Activated CD4-positive, alpha-beta memory T cell treated with anti-CD3 and anti-CD28 coated beads, Interleukin-2, amount 10 ng/mL, durations not matched to agents 7 days and 5 days (primary cell): ENCODE data around the gene ASF1A. TPM values are rescaled to one million over a fixed set of nuclear protein-coding genes. Genes with fewer than 3 reads are reported as not detected.

Experiments used
- CTCF ChIA-PET: fragments of 350-600 bp; sonication (Branson Sonifier 250); formaldehyde crosslinking; loops from one replicate; lab custom pipeline; 2021; ENCODE audit warnings: antibody characterized with exemption, inconsistent platforms; lab: Charles Lee
- POLR2A ChIA-PET: fragments of 350-600 bp; sonication (Branson Sonifier 250); formaldehyde crosslinking; loops from one replicate; lab custom pipeline; 2021; ENCODE audit warnings: antibody characterized with exemption; lab: Charles Lee
- DNase-seq: peaks from one replicate; pipeline ENCODE4 v3.0.0-alpha.2; 2020
- H3K27ac Mint-ChIP-seq: one replicate; pipeline ENCODE4 v1.8.0; 2021; ENCODE audit warnings: mild to moderate bottlenecking, mixed read lengths
- H3K27me3 Mint-ChIP-seq: one replicate; pipeline ENCODE4 v1.8.0; 2021; ENCODE audit warnings: mixed read lengths
- H3K36me3 Mint-ChIP-seq: one replicate; pipeline ENCODE4 v1.8.0; 2021; ENCODE audit warnings: low read depth, mixed read lengths
- H3K4me1 Mint-ChIP-seq: one replicate; pipeline ENCODE4 v1.8.0; 2021; ENCODE audit warnings: mixed read lengths
- H3K4me3 Mint-ChIP-seq: one replicate; pipeline ENCODE4 v1.8.0; 2021; ENCODE audit warnings: mild to moderate bottlenecking, mixed read lengths
- H3K9me3 Mint-ChIP-seq: one replicate; pipeline ENCODE4 v1.8.0; 2021; ENCODE audit warnings: mixed read lengths
- total RNA-seq, 2 experiments: library from RNA; stranded (reverse); gene quantifications; one replicate each; pipeline ENCODE4 v1.2.3, GENCODE V29; 2021

ASF1A gene
- total RNA-seq, 2 experiments from 2014 or later = 55.7 to 59.8 TPM

DNA sequence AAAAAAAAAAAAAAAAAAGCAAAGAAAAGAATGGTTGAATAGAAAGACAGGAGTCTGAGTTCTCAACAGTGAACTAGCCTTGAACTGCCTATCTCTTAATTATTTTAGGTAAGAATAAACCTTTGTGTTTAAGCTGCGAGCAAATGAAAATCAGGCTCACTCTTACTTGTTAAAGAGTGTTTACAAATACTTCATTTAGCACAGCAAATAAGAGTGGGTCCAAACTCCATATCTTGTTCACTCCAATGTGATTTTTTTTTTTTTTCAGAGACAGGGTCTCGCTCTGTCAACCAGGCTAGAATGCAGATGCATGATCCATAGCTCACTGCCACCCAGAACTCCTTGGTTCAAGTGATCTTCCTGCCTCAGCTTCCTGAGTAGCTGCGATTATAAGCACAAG is 29.1 kb downstream of the ASF1A start:
- Mint-ChIP-seq H3K4me1 (no peaks in the 10 kb centered on the region), H3K36me3 (peaks cover 57% of the 10 kb centered on the region), H3K4me3 (no peak overlapping the region), H3K9me3 (no peaks in the 10 kb centered on the region), H3K27ac (no peak overlapping the region), H3K27me3 (no peaks in the 10 kb centered on the region)
- ChIA-PET POLR2A (interaction anchor here (1.9 kb wide), 1 partner anchor 12 kb away, joined by 11 read pairs; the partner anchor contains the start of gene MCM9), CTCF (no interaction called here)
- no peak for DNase-seq

DNA sequence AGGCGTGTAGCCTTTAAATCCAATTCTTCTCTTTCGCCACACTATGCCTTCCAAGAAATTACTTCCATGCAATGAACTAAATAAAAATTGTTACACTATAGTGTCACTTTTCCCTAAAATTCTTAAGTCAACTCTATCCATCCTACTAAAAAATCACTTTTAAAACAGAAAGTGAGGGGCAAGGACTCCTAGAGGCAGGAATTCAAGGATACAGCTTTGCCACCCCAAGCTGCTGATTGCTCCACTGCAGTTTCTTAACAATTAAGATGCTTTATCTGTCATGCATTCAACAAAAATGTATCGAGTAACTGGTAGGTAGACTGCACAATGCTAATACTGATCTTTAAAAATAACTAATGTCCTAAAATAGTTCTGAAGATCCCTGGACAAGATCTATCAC is 36.7 kb downstream of the ASF1A start:
- ChIA-PET CTCF (no interaction called here), POLR2A (no interaction called here)
- no peak for DNase-seq
- Mint-ChIP-seq H3K36me3 (peaks cover 38% of the 10 kb centered on the region), H3K27ac (no peak overlapping the region), H3K9me3 (no peaks in the 10 kb centered on the region), H3K4me3 (no peak overlapping the region), H3K4me1 (peaks cover 24% of the 10 kb centered on the region), H3K27me3 (no peaks in the 10 kb centered on the region)

GRCh38 chr6:118931436-118931835 is 37.5 kb downstream of the ASF1A start:
- no peaks in the 10 kb centered on the region for H3K9me3 Mint-ChIP-seq
- H3K27me3 Mint-ChIP-seq = no peaks in the 10 kb centered on the region
- peaks cover 27% of the 10 kb centered on the region for H3K4me1 Mint-ChIP-seq
- ChIA-PET POLR2A (no interaction called here), CTCF (no interaction called here)
- no peak overlapping the region for H3K4me3 Mint-ChIP-seq
- DNase-seq = no peak
- H3K36me3 Mint-ChIP-seq = peaks cover 35% of the 10 kb centered on the region
- H3K27ac Mint-ChIP-seq = no peak overlapping the region

DNA sequence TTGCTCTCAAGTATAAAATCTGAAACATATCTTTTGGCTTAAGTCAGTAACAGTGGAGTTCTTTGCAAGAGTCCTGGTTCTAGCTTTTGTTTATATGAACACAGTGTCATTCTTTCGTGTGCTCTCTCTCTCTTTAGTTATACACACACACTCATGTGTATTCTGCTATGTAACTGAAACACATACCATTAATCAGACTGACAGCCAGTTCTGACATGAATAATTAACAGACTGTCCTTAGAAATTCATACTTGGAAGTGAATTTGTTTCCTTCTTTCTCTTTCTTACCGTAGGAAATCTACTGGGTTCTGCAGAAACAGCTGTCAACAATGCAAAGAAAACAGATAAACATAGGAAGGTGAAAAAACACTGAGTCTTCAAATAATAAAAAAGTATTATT is 38.5 kb downstream of the ASF1A start:
- ChIA-PET CTCF (no interaction called here), POLR2A (no interaction called here)
- no peaks in the 10 kb centered on the region for H3K27me3 Mint-ChIP-seq
- H3K4me3 Mint-ChIP-seq = no peak overlapping the region
- H3K4me1 Mint-ChIP-seq = peaks cover 28% of the 10 kb centered on the region
- peaks cover 35% of the 10 kb centered on the region for H3K36me3 Mint-ChIP-seq
- DNase-seq = no peak
- peaks cover 3% of the 10 kb centered on the region for H3K9me3 Mint-ChIP-seq
- H3K27ac Mint-ChIP-seq = no peak overlapping the region

DNA sequence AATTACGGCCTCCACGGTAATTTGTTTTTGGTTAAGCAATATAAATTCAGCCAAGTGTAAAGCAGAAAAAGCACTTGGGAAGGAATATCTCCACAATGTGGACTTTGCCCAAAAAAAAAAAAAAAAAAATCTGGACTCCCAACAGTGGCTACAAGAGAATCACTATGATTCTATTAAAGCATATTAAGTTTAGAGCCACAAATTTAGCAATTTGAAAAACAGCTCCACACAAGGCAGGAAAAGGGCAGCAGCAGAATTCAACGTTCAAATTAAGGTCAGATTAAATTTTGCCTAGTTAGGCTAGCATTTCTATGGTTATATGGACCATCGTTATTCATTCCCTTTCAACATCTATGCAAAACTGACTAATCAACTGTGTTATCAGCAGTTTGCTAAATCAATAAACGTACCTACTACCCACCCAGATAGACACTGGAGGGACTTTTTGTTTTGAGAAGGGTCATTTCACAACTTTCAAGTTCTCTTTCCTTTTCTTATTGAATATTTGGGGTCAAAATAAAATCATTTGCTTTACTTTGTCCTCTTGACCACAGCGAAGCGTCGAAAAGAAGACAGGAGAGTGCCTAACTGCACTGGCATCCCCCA is 40.0 kb downstream of the ASF1A start:
- ChIA-PET CTCF (interaction anchor here (1.0 to 1.3 kb wide), 2 partner anchors 37 to 177 kb away, joined by 3 to 4 read pairs; no protein-coding TSS in a partner anchor), POLR2A (interaction anchor here (0.7 to 3.2 kb wide), 11 partner anchors 11 to 283 kb away, joined by 3 to 73 read pairs (median 5); partner anchors contain the start of genes ASF1A, CEP85L and FAM184A)
- Mint-ChIP-seq H3K4me1 (peaks cover 28% of the 10 kb centered on the region), H3K27ac (peak overlapping the region; percentile 85), H3K27me3 (no peaks in the 10 kb centered on the region), H3K36me3 (peaks cover 31% of the 10 kb centered on the region), H3K4me3 (peak overlapping the region; percentile 81), H3K9me3 (peaks cover 6% of the 10 kb centered on the region)
- DNase-seq = no peak

DNA sequence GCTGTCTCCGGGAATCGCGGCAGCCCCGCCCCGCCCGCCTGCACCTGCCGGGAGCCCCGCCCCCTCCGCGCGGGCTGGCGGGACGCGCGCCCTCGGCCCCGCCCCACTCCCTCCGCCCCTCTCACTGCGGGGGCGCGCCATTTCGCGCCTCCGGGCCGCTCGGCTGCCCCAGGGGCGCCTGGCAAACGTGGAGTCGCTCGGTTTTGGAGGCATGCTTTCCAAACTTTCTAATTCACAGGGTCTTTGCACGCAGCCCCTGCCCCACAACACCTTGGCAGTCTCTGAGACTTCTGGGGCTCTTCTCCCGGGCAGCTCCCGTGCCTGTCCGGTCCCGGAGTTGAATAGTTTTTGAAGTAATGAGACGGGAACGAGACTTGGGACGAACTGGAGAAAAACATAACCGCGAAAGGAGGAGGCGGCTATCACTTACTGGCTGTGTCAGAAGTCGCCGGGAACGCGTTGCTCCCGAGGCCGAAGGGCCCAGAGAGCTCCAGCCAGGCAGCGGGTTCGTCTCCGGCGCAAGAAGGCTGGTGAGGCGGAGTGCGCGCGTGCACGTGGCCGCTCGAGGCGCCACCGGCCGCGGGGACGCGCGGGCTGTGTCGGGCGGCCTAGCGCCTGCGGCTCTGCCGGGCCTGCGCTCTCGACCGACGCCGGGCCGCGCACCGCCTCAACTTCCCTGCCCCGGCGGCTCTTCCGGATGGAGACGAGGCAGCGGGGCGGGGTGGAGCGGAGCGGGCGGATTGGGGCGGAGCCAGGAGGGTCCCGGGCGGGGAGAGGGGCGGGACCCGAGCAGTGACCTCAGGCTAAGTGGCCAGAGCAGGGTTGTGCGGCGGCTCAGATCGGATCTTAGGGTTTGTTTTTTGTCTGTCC is 40.7 kb downstream of the ASF1A start, which contains the start of gene MCM9:
Gene MCM9 (minus strand): TSS at position 699 of the 870 bp plus-strand sequence. CDS start 3,436 bp downstream, outside the sequence.
- Mint-ChIP-seq H3K27ac (peak within 1 kb of the TSS; percentile 85), H3K4me1 (peaks cover 28% of the 10 kb centered on the region), H3K9me3 (peaks cover 6% of the 10 kb centered on the region), H3K36me3 (peaks cover 31% of the 10 kb centered on the region), H3K27me3 (no peaks in the 10 kb centered on the region), H3K4me3 (peak within 1 kb of the TSS; percentile 81)
- ChIA-PET CTCF (interaction anchor here (0.7 to 1.3 kb wide), 5 partner anchors 37 to 176 kb away, joined by 3 to 4 read pairs (median 4); partner anchors contain the start of gene ASF1A), POLR2A (interaction anchor here (0.6 to 3.2 kb wide), 13 partner anchors 11 to 390 kb away, joined by 3 to 73 read pairs (median 4); partner anchors contain the start of genes ASF1A, CEP85L and FAM184A)
- DNase-seq = peak; percentile 89

- peak overlapping the region; percentile 81 for H3K4me3 Mint-ChIP-seq
- peaks cover 31% of the 10 kb centered on the region for H3K36me3 Mint-ChIP-seq
- no peak for DNase-seq
- peaks cover 28% of the 10 kb centered on the region for H3K4me1 Mint-ChIP-seq
- POLR2A ChIA-PET = interaction anchor here (0.6 to 3.2 kb wide), 10 partner anchors 12 to 391 kb away, joined by 3 to 73 read pairs (median 6); partner anchors contain the start of genes ASF1A, CEP85L and FAM184A
- CTCF ChIA-PET = interaction anchor here (0.7 to 1.1 kb wide), 3 partner anchors 38 to 126 kb away, joined by 3 to 4 read pairs (median 4); partner anchors contain the start of gene ASF1A
- H3K27me3 Mint-ChIP-seq = no peaks in the 10 kb centered on the region
- peak overlapping the region; percentile 84 for H3K27ac Mint-ChIP-seq
- peaks cover 8% of the 10 kb centered on the region for H3K9me3 Mint-ChIP-seq
Observed at GRCh38 chr6:118935331-118935668, 41.3 kb downstream of the ASF1A start.

DNA sequence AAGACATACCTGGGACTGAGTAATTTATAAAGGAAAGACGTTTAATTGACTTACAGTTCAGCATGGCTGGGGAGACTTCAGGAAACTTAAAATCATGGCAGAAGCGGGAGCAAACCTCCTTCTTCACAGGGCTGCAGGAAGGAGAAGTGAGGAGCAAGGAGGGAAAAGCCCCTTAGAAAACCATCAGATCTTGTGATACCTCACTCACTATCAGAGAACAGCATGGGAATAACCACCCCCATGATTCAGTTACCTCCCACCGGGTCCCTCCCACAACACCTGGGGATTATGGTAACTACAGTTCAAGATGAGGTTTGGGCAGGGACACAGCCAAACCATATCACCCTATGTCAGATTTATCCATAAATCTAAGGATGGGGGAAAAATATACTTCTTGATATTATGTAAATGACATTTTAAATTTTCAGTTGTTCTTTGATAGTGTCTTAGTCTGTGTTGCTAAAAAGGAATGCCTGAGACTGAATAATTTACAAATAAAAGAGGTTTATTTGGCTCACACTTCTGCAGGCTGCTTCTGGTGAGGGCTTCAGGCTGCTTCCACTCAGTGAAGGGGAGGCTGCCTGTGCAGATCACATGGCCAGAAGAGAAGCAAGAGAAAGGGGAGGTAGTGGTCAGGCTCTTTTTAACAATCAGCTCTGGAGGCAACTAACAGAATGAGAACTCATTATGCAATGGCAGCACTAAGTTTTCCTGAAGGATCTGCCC is 42.2 kb downstream of the ASF1A start:
- no peaks in the 10 kb centered on the region for H3K27me3 Mint-ChIP-seq
- no peak overlapping the region for H3K4me3 Mint-ChIP-seq
- no peak overlapping the region for H3K27ac Mint-ChIP-seq

DNA sequence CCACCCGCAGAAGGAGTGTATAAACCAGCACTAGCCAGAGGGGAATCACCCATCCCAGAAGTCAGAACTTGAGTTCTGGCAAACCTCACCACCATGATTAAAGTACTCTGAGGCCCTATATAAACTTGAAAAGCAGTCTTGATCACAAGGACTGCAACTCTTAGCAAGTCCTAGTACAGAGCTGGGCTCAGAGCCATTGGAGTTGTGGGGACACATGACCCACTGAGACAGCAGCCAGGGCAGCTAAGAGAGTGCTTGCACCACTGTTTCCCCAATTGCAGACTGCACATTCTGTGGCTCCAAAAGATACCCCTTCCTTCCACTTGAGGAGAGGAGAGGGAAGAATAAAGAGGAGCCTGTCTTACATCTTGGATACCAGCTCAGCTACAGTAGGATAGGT is 45.7 kb downstream of the ASF1A start:
- H3K4me1 Mint-ChIP-seq = peaks cover 12% of the 10 kb centered on the region
- H3K9me3 Mint-ChIP-seq = peaks cover 19% of the 10 kb centered on the region
- ChIA-PET CTCF (interaction anchor here (1.4 kb wide), 1 partner anchor 11 kb away, joined by 3 read pairs; no protein-coding TSS in a partner anchor), POLR2A (no interaction called here)
- no peak overlapping the region for H3K4me3 Mint-ChIP-seq
- no peak for DNase-seq
- H3K27me3 Mint-ChIP-seq = peaks cover 19% of the 10 kb centered on the region
- H3K27ac Mint-ChIP-seq = no peak overlapping the region
- peaks cover 11% of the 10 kb centered on the region for H3K36me3 Mint-ChIP-seq

More for the DNA sequence above, 42.2 kb downstream of the ASF1A start:
- H3K36me3 Mint-ChIP-seq = peaks cover 22% of the 10 kb centered on the region
- POLR2A ChIA-PET = interaction anchor here (3.0 to 3.2 kb wide), 2 partner anchors 13 to 42 kb away, joined by 11 to 73 read pairs; partner anchors contain the start of gene ASF1A
- CTCF ChIA-PET = no interaction called here
- no peak for DNase-seq
- peaks cover 8% of the 10 kb centered on the region for H3K9me3 Mint-ChIP-seq
- H3K4me1 Mint-ChIP-seq = peaks cover 26% of the 10 kb centered on the region

- H3K27ac Mint-ChIP-seq = no peak overlapping the region
- ChIA-PET CTCF (no interaction called here), POLR2A (no interaction called here)
- peaks cover 3% of the 10 kb centered on the region for H3K4me1 Mint-ChIP-seq
- DNase-seq = no peak
- H3K4me3 Mint-ChIP-seq = no peak overlapping the region
- H3K36me3 Mint-ChIP-seq = peaks cover 10% of the 10 kb centered on the region
- H3K9me3 Mint-ChIP-seq = peaks cover 27% of the 10 kb centered on the region
- H3K27me3 Mint-ChIP-seq = peaks cover 22% of the 10 kb centered on the region
Observed at GRCh38 chr6:118940770-118941169, 46.8 kb downstream of the ASF1A start.

GRCh38 chr6:118945217-118945616 is 51.3 kb downstream of the ASF1A start:
- Mint-ChIP-seq H3K36me3 (no peaks in the 10 kb centered on the region), H3K4me3 (no peak overlapping the region), H3K27ac (no peak overlapping the region), H3K27me3 (peaks cover 34% of the 10 kb centered on the region), H3K4me1 (no peaks in the 10 kb centered on the region), H3K9me3 (peaks cover 29% of the 10 kb centered on the region)
- CTCF ChIA-PET = interaction anchor here (0.6 kb wide), 1 partner anchor 339 kb away, joined by 4 read pairs; no protein-coding TSS in a partner anchor
- POLR2A ChIA-PET = no interaction called here
- DNase-seq = no peak

DNA sequence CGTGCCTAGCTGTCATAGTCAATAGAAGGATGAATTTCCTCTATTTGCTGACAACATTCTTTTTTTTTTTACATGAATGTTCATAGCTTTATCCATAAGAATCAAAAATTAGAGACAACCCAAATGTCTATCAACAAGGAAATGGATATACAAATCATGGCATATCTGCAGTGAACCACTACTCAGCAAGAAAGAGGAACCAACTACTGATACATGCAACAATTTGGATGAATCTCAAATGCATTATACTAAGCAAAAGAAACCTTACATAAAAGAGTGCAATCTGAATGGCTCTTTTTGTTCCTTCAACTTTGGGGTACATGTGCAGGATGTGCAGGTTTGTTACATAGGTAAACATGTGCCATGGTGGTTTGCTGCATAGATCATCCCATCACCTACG is 58.7 kb downstream of the ASF1A start:
- Mint-ChIP-seq H3K4me1 (no peaks in the 10 kb centered on the region), H3K27ac (no peak overlapping the region), H3K9me3 (no peaks in the 10 kb centered on the region), H3K4me3 (no peak overlapping the region), H3K36me3 (no peaks in the 10 kb centered on the region), H3K27me3 (peaks cover 7% of the 10 kb centered on the region)
- ChIA-PET CTCF (interaction anchor here (1.6 kb wide), 1 partner anchor 11 kb away, joined by 3 read pairs; no protein-coding TSS in a partner anchor), POLR2A (no interaction called here)
- DNase-seq = no peak
